COLO829 (cell line): Measurements from ENCODE around the gene DUSP3.
"Not testable (repeated sequence)": the region's sequence is repeated elsewhere in the genome, so short reads cannot be mapped to it uniquely, and the experiment has no call there.

Experiments
- DNase-seq: peaks from one replicate; pipeline ENCODE4 v3.0.0; 2012; ENCODE audit warnings: low spot score

Gene DUSP3

GRCh38 chr17:43800736-43801135 is 22.0 kb upstream of the DUSP3 start:
- DNase-seq, result no peak

DNA sequence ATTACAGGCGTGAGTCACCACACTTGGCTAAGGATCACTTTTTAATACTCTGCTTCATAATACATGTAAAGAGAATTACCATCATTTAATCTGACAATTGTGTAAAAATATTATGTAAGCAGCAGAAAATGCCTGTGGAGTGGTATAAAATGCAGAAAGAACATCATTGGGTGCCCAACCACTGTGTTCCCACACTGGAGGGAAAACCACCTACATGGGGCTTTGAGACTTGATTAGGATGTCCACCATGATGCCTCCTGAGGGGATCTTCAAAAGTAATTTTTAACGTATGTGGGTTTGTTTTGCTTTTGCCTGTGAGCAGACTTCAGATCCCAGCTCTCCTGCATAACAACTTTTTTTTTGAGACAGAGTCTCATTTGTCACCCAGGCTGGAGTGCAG is 20.3 kb upstream of the DUSP3 start:
- DNase-seq, result no peak

DNA sequence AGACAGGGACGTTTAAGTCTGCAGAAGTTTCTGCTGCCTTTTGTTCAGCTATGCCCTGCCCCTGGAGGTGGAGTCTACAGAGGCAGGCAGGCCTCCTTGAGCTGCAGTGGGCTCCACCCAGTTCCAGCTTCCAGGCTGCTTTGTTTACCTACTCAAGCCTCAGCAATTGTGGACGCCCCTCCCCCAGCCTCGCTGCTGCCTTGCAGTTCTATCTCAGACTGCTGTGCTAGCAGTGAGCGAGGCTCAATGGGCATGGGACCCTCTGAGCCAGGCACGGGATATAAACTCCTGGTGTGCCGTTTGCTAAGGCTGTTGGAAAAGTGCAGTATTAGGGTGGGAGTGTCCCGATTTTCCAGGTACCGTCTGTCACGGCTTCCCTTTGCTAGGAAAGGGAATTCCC is 19.2 kb upstream of the DUSP3 start:
- not testable (repeated sequence) for DNase-seq

DNA sequence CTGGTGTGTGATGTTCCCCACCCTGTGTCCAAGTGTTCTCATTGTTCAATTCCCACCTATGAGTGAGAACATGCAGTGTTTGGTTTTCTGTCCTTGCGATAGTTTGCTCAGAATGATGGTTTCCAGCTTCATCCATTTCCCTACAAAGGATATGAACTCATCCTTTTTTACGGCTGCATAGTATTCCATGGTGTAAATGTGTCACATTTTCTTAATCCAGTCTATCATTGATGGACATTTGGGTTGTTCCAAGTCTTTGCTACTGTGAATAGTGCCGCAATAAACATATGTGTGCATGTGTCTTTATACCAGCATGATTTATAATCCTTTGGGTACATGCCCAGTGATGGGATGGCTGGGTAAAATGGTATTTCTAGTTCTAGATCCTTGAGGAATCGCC is 13.9 kb upstream of the DUSP3 start:
- not testable (repeated sequence) for DNase-seq

GRCh38 chr17:43791589-43791988 is 12.8 kb upstream of the DUSP3 start:
- DNase-seq, result peak; percentile 15

- no peak for DNase-seq
These were observed 11.6 kb upstream of the DUSP3 start for GRCh38 chr17:43790311-43790940.

GRCh38 chr17:43789482-43789881 is 10.7 kb upstream of the DUSP3 start:
- DNase-seq, result no peak

DNA sequence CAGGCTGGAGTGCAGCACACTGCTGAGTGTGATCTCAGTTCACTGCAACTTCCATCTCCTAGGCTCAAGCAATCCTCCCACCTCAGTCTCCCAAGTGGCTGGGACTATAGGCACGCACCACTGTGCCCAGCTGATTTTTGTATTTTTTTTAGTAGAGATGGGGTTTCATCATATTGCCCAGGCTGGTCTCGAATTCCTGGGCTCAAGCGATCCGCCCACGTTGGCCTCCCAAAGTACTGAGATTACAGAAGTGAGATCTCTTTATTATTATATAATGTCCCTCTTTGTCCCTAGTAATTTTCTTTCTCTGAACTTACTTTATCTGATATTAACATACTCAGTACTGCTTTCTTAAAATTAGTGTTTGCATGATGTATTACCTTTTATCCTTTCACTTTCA is 9.8 kb upstream of the DUSP3 start:
- DNase-seq, result no peak

GRCh38 chr17:43787728-43788127 is 9.0 kb upstream of the DUSP3 start:
- no peak for DNase-seq

- DNase-seq, result peak; percentile 51
These were observed 5.9 kb upstream of the DUSP3 start for GRCh38 chr17:43784628-43785101.

DNA sequence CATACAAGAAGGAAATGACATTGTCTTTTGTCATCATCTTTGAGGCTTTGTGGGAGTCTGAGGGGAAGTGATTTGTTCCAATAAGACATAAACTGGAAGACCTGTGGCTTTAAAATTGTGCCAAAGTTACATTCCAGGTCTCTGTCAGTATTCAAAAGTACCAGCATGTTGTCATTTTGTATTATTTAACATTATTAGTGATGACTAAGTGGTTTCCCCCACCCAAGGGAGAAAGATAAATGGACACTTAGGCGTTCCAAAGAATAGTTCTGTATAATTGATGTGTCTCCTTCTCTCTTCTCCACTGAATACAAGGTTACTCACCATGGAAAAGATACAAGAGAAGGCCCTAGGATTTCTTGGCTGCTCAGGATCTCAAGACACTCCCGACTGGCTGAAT is 5.3 kb upstream of the DUSP3 start:
- no peak for DNase-seq

- peak; percentile 13 for DNase-seq
These were observed 4.3 kb upstream of the DUSP3 start for GRCh38 chr17:43782913-43783680.

- DNase-seq, result no peak
These were observed 1.4 kb upstream of the DUSP3 start, which contains the start of gene CFAP97D1 for GRCh38 chr17:43780135-43780534. TSS of gene CFAP97D1 (plus strand) at chr17:43780435. CDS start at chr17:43780463, 28 bp downstream.

DNA sequence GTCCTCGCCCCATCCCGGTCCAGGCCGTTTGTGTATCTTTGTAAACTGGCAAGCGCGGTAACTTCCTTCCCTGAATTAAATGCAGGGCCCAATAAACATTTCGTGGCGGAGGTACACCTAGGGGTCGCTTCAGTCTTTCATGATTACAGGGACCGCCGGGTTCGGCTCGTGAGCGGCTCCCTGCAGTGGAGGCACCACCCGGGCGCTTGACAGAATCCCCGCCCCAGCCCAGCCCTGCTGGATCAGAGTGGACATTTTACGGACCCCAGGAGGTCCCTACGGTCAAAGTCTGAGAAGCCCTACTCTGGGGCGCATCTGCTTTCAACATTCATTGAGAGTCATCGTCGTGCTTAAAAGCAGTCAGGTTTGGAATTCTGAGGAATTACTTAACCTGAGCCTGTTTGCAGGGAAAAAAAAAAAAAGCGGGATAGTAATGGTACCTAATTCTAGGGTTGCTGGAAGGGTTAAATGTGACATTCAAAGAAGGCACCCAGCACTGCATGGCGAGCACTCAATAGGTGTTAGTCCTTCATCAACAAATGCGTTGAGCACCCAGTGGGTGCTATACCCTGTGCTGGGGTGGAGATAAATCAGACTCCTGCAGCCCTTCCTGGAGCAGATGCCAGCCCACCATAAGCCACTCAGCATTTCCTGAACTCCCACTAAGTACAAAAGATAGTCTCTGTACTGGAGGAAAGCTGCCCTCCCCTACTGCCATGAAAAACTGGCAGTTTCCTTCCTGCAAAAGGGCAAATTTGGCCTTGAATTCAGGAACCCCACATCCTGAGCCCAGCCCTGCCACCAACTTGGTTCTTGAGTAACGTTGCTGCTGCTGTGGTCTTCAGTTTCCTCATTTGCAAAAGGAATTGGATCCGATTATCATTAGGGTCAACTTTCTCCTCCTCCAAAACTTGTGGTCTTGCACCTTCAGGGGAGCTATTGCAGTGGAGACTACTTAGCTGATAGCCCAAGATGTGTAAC is 658 bp upstream of the DUSP3 start:
- DNase-seq, result no peak

DNA sequence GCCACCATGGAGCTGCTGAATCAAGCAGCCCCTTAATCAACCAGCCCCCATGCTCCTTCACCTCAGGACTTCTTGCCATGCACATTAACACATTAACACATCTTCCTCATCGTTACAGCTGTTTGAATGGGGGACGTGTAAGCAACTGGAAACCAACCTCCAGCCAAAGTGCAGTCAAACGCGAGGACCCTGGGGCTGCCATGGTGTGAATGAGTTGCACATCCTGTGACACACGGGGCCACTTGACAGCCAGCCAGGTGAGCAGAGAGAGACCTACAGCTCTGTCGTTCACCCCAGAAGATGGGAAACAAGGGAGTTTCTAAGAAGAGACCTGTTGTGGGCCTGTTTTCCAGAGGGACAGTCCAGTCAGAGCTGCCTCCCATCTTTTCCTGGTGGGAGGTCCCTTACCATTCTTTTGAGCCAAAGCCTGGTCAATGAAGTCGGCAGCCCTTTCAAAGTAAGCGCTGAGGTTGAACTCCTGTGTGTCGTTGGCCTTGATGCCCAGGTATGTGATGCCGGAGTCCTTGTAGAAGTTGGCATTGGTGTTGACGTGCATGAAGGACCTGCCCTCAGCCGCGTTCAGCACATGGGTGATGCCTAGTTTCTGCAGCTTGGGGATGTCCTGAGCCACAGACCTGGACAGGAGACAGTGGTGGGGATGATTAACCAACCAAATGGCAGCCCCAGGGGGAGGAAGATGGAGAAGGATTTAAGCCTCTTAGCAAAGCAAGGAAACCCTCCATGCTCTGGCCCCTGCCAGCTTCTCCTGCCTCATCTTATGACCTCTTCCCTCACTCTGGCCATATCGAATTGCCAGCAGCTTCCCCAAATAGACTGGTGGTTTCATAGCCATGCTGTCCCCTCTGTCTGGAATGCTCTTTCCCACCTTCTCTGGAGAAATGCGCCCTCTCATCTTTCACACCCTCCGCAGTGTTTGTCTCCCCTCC is 4.2 kb downstream of the DUSP3 start:
- no peak for DNase-seq

DNA sequence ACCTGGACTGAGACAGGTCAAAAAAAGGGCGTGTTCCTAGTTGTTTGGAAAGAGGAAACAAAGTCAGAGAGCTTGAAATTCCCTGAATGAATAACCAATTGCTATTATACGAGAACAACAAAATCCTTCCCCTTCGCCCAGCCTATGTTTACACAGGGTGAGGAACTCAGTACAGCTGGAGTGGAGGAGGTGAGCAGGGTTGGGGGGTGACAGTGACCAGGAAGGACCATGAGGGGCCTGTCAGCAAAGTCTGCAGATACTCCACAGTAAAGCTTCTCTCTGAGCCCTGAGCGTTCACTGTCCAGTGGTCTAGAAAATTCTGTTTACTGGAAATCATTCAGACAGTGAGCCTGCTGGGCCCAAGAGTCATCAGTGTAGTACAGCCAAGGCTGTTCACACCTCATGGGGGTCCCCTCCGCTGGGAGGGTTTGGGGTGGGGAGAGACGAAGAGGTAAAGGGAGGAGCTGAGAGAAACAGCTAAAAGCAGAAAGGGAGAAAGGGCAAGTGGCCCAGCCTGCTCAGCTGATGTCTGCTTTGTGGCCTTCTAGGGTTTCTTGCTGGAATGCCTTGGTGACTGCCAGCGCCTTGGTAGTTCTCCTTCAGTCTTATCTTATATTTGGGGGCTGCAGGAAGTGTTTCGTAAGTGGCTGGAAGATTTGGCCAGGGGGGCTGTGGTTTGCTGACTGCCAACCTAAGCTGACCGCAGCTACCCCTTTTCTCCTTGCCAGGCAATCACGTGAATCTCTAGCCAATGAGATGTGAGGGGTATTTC is 5.7 kb downstream of the DUSP3 start:
- no peak for DNase-seq

GRCh38 chr17:43771463-43771862 is 7.3 kb downstream of the DUSP3 start:
- no peak for DNase-seq

- DNase-seq, result no peak
These were observed 7.8 kb downstream of the DUSP3 start for GRCh38 chr17:43770957-43771356.

DNA sequence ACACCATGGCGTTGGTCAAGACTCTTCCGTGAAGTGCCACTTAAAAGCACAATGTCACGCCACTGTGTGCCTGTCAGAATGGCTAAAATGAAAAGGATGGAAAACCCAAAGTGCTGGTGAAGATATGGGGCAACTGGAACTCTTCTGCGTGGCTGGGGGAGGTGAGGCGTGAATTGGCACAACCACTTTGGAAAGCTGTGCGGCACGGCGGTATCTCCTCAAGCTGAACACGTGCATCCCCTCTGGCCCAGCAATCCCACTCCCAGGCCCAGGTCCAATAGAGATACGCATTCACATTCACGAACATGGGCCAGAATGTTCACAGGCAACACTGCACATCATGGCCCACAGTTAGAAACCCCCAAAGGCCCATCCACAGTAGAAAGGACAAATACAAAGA is 8.9 kb downstream of the DUSP3 start:
- DNase-seq, result no peak

DNA sequence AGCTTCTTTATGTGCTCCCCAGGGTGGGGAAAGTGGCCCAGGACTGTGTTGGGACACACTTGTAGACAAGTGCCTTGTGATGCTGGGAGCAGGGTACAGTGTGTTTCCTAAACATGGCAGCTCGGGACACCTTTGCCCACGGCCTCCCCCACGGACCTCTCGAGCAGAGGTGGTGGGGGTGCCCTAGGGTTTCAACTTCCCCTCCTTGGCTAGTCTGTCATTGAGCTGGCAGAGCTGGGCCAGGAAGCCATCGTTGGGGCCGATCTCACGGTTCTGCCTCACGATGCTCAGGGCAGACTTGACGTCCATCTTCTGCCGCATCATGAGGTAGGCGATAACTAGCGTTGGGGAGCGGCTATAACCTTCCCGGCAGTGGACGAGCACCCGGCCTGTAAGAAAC is 9.4 kb downstream of the DUSP3 start:
- DNase-seq, result no peak
